ENCODE data around the gene YARS2.

DNA sequence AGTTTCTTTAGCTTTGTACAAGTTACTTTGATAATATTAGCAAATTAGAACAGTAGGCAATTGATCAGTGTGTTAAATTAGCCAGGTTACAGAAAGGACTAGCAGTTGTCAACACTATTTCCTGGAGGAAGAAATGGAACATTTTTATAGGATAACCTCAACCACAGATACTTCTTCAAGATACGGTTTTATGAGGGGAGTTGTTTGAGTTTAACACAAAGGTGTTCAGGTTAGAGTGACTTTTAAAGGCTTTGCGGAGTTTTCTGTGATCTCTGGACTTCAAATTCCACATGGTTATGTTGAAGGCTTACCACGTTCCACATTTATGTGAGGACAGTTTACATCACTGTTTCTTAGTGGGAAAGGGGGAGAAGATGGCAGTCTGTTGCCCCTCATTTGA, 19.3 kb downstream of the YARS2 start:
- TF ChIP-seq CTCF (IDR thresholded peaks at IDR 0.05; ENCODE audit: low read length) (no peak), EZH2 (IDR thresholded peaks at IDR 0.05; ENCODE audit: borderline replicate concordance, low read length) (no peak)

All from OCI-LY1 (cell line).